ENCODE measurements around the gene CCDC201. TPM values are rescaled to one million over a fixed set of nuclear protein-coding genes. Genes with fewer than 3 reads are reported as not detected.
"Not testable (repeated sequence)": the region's sequence is repeated elsewhere in the genome, so short reads cannot be mapped to it uniquely, and the experiment has no call there.

The CCDC201 gene
- total RNA-seq, 1 experiment from 2014 or later, result not detected

GRCh38 chr7:45817913-45818312, 55.0 kb downstream of the CCDC201 start:
- H2BK120ac ChIP-seq (ENCODE audit: low read depth, low read length, poor library complexity, severe bottlenecking); H3K27me3 ChIP-seq (ENCODE audit: insufficient read depth, low read length); H3K9me3 ChIP-seq (ENCODE audit: control insufficient read depth, low read depth, low read length); H3K4me1 ChIP-seq (ENCODE audit: insufficient read depth, low read length); H3T11ph ChIP-seq (ENCODE audit: low read length); H2BK20ac ChIP-seq (ENCODE audit: low read depth, low read length, poor library complexity, severe bottlenecking); H3K23ac ChIP-seq (ENCODE audit: insufficient read length, low read depth, low read length); H3K79me1 ChIP-seq (ENCODE audit: insufficient read depth, low read depth, low read length, poor library complexity, severe bottlenecking); H3K23me2 ChIP-seq (ENCODE audit: insufficient read length, low read depth, low read length, poor library complexity, severe bottlenecking); H2AFZ ChIP-seq (ENCODE audit: low read length); H4K91ac ChIP-seq (ENCODE audit: insufficient read length, low read depth, low read length); H3K9ac ChIP-seq (ENCODE audit: extremely low read depth, insufficient read length, low read length); H2BK15ac ChIP-seq (ENCODE audit: low read depth, low read length); H3K4me2 ChIP-seq (ENCODE audit: insufficient read depth, insufficient read length, low read length); H3K9me3 Mint-ChIP-seq; H3K18ac ChIP-seq (ENCODE audit: insufficient read length, low read depth, low read length); H4K8ac ChIP-seq (replicated peaks; ENCODE audit: insufficient read length, low read depth, low read length); H3K56ac ChIP-seq (ENCODE audit: insufficient read length, low read depth, low read length); H3K4me1 Mint-ChIP-seq; H2BK12ac ChIP-seq (ENCODE audit: insufficient read length, low read depth, low read length); H3K27me3 Mint-ChIP-seq (ENCODE audit: low read depth); H3K36me3 Mint-ChIP-seq (ENCODE audit: insufficient read depth in 1 of 3, low read depth in 3 of 3); H2BK5ac ChIP-seq (ENCODE audit: insufficient read length, low read length); H3K14ac ChIP-seq (ENCODE audit: insufficient read depth, low read length); H4K20me1 ChIP-seq (ENCODE audit: control insufficient read depth, insufficient read depth, insufficient read length); H3K4ac ChIP-seq (ENCODE audit: low read depth, low read length); H3K4me3 Mint-ChIP-seq; H3K27ac Mint-ChIP-seq; H4K5ac ChIP-seq (ENCODE audit: insufficient read length, low read depth, low read length); H3K27ac ChIP-seq (ENCODE audit: insufficient read length, low read depth, low read length); H2AK5ac ChIP-seq (ENCODE audit: insufficient read length, low read length); DNase-seq; H3K79me2 ChIP-seq (ENCODE audit: insufficient read depth, low read length): not testable (repeated sequence)
- no CpG with 5 or more reads among the region's 12 CpGs for WGBS (ENCODE audit: extremely low coverage, insufficient read length, low lambda C conversion rate)

DNA sequence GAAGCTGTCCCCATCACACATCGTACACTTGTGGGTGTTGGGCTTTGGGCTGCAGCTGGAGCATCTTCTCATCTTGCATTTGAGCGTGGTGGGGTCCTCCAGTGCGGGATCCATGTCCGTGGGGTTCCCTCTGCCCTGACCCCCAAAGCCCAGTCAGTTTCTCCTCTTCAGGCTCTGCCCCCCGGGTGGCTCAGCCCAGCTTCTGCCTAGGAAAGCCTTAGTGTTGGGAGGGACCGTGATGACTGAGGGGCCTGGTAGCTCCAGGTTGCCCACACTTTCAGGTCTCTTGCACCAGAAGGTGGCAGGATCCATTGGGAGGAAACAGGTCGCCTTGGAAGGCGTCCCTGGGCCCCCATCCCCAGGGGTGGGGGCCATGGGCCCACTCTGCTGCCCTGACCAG, 55.9 kb downstream of the CCDC201 start:
- H3K9me3 Mint-ChIP-seq; H3K79me1 ChIP-seq (ENCODE audit: insufficient read depth, low read depth, low read length, poor library complexity, severe bottlenecking): not testable (repeated sequence)

More for the DNA sequence above, 55.9 kb downstream of the CCDC201 start:
- H3K4me2 ChIP-seq (ENCODE audit: insufficient read depth, insufficient read length, low read length); H4K91ac ChIP-seq (ENCODE audit: insufficient read length, low read depth, low read length); H4K5ac ChIP-seq (ENCODE audit: insufficient read length, low read depth, low read length); H3K4me3 Mint-ChIP-seq; H2BK5ac ChIP-seq (ENCODE audit: insufficient read length, low read length); DNase-seq; H3K27ac Mint-ChIP-seq; H2BK120ac ChIP-seq (ENCODE audit: low read depth, low read length, poor library complexity, severe bottlenecking); H4K20me1 ChIP-seq (ENCODE audit: control insufficient read depth, insufficient read depth, insufficient read length); H3K23ac ChIP-seq (ENCODE audit: insufficient read length, low read depth, low read length); H3K27ac ChIP-seq (ENCODE audit: insufficient read length, low read depth, low read length); H3K27me3 ChIP-seq (ENCODE audit: insufficient read depth, low read length); H3K4me1 Mint-ChIP-seq; H3T11ph ChIP-seq (ENCODE audit: low read length); H3K9me3 ChIP-seq (ENCODE audit: control insufficient read depth, low read depth, low read length); H4K8ac ChIP-seq (replicated peaks; ENCODE audit: insufficient read length, low read depth, low read length); H3K56ac ChIP-seq (ENCODE audit: insufficient read length, low read depth, low read length); H2AK5ac ChIP-seq (ENCODE audit: insufficient read length, low read length); H2BK20ac ChIP-seq (ENCODE audit: low read depth, low read length, poor library complexity, severe bottlenecking); H3K14ac ChIP-seq (ENCODE audit: insufficient read depth, low read length); H3K18ac ChIP-seq (ENCODE audit: insufficient read length, low read depth, low read length); H3K23me2 ChIP-seq (ENCODE audit: insufficient read length, low read depth, low read length, poor library complexity, severe bottlenecking); H3K4me1 ChIP-seq (ENCODE audit: insufficient read depth, low read length); H3K9ac ChIP-seq (ENCODE audit: extremely low read depth, insufficient read length, low read length); H3K27me3 Mint-ChIP-seq (ENCODE audit: low read depth); H3K4ac ChIP-seq (ENCODE audit: low read depth, low read length); H2BK15ac ChIP-seq (ENCODE audit: low read depth, low read length); H3K36me3 Mint-ChIP-seq (ENCODE audit: insufficient read depth in 1 of 3, low read depth in 3 of 3); H2AFZ ChIP-seq (ENCODE audit: low read length); H3K79me2 ChIP-seq (ENCODE audit: insufficient read depth, low read length); H2BK12ac ChIP-seq (ENCODE audit: insufficient read length, low read depth, low read length): not testable (repeated sequence)
- no CpG with 5 or more reads among the region's 8 CpGs for WGBS (ENCODE audit: extremely low coverage, insufficient read length, low lambda C conversion rate)

Data from H9 (cell line).